Stomach (tissue), 9 donors: ENCODE measurements around the gene TTC34. TPM values are rescaled to one million over a fixed set of nuclear protein-coding genes. Genes with fewer than 3 reads are reported as not detected.

Experiments used
- DNase-seq, 2 donors: peaks; one replicate each; pipeline versions ENCODE4 v3.0.0 to v3.0.0-alpha.2; 2013 to 2019
- H3K27ac ChIP-seq, 5 donors: fragments of 200-600 bp in 4 of 5; sonication (generic) in 4 of 5; one replicate each; pipeline ENCODE4 v1.5.1; 2013 to 2019; ENCODE audit warnings: mild to moderate bottlenecking in 1 of 5, moderate library complexity in 1 of 5
- H3K27me3 ChIP-seq, 3 donors: fragments of 200-600 bp; sonication (generic); one replicate each; pipeline ENCODE4 v1.5.1; 2017 to 2019; ENCODE audit warnings: mixed run types in 1 of 3
- H3K36me3 ChIP-seq, 4 donors: fragments of 200-600 bp; sonication (generic); 1 replicate in 3 of 4; 2 replicates in 1 of 4; pipeline ENCODE4 v1.5.1; 2016 to 2019
- H3K4me1 ChIP-seq, 4 donors: fragments of 200-600 bp; sonication (generic); one replicate each; pipeline ENCODE4 v1.5.1; 2016 to 2019
- H3K4me3 ChIP-seq, 4 donors: fragments of 200-600 bp; sonication (generic) in 3 of 4; one replicate each; pipeline ENCODE4 v1.5.1; 2016 to 2019; ENCODE audit warnings: mild to moderate bottlenecking in 1 of 4
- H3K9me3 ChIP-seq, 4 donors: fragments of 200-600 bp; sonication (generic); one replicate each; pipeline ENCODE4 v1.5.1; 2016 to 2019
- EP300 ChIP-seq: sonication (generic); formaldehyde crosslinking; IDR thresholded peaks from one replicate; pipeline ENCODE4 v1.6.1; 2017; ENCODE audit warnings: antibody characterized with exemption
- POLR2A ChIP-seq, 4 donors: fragments of 450-650 bp; IDR thresholded peaks; one replicate each; pipeline ENCODE4 v1.6.1; 2016; ENCODE audit warnings: antibody characterized with exemption in 4 of 4, control low read depth in 2 of 4, mild to moderate bottlenecking in 1 of 4, moderate library complexity in 1 of 4
- POLR2AphosphoS5 ChIP-seq, 3 donors: sonication (generic); formaldehyde crosslinking; IDR thresholded peaks; one replicate each; pipeline ENCODE4 v1.6.1; 2016; ENCODE audit warnings: antibody characterized with exemption in 3 of 3
- WGBS, 5 donors: extraction: QIAGEN DNeasy Blood & Tissue Kit in 3 of 5; methylation state at CpG; one replicate each; pipeline versions ENCODE4 v1.1.5 to v1.1.7; 2013 to 2018; 5-methylcytosine and 5-hydroxymethylcytosine counted together
- intact Hi-C: fragments of 100-400 bp; cut with DNase I; formaldehyde crosslinking; loops from one replicate; pipeline ENCODE4 v1.15.1; 2023; ENCODE audit warnings: low total_unique reads
- polyA plus RNA-seq, 3 donors: library from polyadenylated mRNA; stranded (reverse); fragments of 200-250 nt; gene quantifications; one replicate each; pipeline ENCODE4 v1.2.3, GENCODE V29; 2013
- total RNA-seq, 5 donors: library from RNA; depleted of rRNA; stranded (reverse); fragments of >200 nt; gene quantifications; one replicate each; pipeline versions ENCODE4 v1.1.0 to v1.2.3, GENCODE V29; 2014 to 2016
- TF ChIP-seq, protein P1 (sequence below), 7 experiments: fragments of 450-650 bp in 4 of 7; fragments of 200-600 bp in 3 of 7; sonication (generic) in 3 of 7; IDR thresholded peaks; one replicate each; pipeline ENCODE4 v1.5.1; 2016 to 2019; ENCODE audit warnings: antibody characterized with exemption in 7 of 7, control low read depth in 2 of 7, mild to moderate bottlenecking in 1 of 7
- donor health status: healthy with polysubstance abuse.
- donor health status: Bipolar disorder and iron deficiency.
- donor health status: healthy.

TTC34 gene
- total and polyA plus RNA-seq, 8 donors = 0.06 to 1.3 (median 0.33) TPM; not detected in 2

DNA sequence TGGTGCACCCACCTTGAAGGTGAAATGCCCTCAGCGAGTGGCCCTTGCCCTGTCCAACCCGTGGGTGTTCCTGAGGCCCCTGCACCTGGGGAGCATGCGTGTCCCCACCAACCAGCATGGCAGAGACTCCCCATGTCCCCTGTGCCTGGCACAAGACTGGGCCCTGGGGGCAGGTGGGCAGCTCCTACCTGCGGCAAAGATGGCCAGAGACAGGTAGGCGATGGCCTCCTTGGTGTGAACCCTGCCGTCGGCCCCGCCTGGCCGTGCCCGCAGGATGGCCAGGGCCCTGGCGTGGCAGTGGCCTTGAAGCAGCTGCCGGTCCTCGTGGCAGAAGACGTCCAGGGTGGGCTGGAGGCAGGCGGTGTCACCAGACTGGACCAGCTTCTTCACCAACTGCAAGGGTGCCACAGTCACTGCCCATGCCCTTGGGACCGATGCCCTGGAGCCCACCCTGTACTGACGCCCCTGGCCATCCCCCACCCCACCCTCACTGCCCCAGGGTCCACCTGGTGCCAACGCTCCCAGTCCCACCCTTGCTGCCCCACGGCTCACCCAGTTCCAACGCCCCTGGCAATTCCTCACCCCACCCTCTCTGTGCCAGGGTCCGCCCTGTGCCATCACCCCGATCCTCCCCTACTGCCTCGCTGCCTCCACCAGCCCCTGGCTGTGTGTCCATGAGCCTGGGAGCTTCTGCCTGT is 15.7 kb downstream of the TTC34 start:
- Histone ChIP-seq H3K27ac (no peak overlapping the region), H3K4me1 (peaks cover 0 to 8% (median 3%) of the 10 kb centered on the region in 4 donors), H3K9me3 (peaks cover 7 to 27% (median 22%) of the 10 kb centered on the region in 4 donors), H3K27me3 (peaks cover 12 to 70% (median 33%) of the 10 kb centered on the region in 3 donors), H3K4me3 (no peak overlapping the region), H3K36me3 (no peaks in the 10 kb centered on the region)
- intact Hi-C loops = no loop called here
- TF ChIP-seq EP300 = no peak
- 74 to 89% (median 86%) methylated on average over 8 to 23 of the region's 23 CpGs for WGBS, 5 donors
- DNase-seq = peak in 1 of 2 donors; percentile 19

DNA sequence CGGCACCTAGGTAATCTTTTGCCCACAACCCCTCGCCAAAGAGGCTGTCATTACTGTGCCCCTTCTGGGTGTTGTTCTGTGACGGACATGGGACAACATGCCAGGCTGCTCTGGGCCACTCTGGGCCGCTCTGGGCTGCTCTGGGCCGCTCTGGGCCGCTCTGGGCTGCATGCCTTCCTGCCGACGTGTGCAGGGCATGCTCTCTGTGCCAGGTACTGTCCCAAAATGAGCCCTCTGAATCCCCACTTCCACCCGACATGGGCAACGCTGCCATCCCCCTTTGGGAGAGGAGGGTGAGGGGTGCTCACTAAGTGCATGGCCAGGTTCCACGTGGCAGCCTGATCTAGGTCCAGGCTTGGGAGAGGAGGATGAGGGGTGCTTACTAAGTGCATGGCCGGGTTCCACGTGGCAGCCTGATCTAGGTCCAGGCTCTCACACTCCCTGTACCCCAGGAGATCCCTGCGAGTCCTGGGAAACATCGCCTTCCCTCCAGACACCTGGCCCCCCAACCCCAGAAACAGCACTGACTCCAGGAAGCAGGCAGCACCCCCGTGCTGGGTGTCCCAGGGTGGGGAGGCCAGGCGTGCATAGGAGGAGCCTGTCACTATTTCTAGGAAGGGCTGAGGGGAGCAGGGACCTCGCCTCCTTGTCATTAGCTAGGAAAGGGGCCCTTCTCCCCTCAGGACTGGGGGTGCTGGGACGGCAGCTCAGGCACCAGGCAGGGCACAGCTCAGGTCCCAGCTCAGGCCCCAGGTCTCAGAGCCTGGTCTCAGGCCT is 16.5 kb downstream of the TTC34 start:
- TF ChIP-seq EP300 (no peak), POLR2AphosphoS5 (IDR thresholded peaks at IDR 0.05) (no peak), POLR2A (IDR thresholded peaks at IDR 0.05) (no peak)
- TF ChIP-seq, protein P1, sequence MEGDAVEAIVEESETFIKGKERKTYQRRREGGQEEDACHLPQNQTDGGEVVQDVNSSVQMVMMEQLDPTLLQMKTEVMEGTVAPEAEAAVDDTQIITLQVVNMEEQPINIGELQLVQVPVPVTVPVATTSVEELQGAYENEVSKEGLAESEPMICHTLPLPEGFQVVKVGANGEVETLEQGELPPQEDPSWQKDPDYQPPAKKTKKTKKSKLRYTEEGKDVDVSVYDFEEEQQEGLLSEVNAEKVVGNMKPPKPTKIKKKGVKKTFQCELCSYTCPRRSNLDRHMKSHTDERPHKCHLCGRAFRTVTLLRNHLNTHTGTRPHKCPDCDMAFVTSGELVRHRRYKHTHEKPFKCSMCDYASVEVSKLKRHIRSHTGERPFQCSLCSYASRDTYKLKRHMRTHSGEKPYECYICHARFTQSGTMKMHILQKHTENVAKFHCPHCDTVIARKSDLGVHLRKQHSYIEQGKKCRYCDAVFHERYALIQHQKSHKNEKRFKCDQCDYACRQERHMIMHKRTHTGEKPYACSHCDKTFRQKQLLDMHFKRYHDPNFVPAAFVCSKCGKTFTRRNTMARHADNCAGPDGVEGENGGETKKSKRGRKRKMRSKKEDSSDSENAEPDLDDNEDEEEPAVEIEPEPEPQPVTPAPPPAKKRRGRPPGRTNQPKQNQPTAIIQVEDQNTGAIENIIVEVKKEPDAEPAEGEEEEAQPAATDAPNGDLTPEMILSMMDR (IDR thresholded peaks at IDR 0.05) = no peak
- WGBS, 5 donors = 70 to 76% (median 73%) methylated on average over 12 to 19 of the region's 19 CpGs
- Histone ChIP-seq H3K36me3 (no peaks in the 10 kb centered on the region), H3K27ac (no peak overlapping the region), H3K4me3 (no peak overlapping the region), H3K4me1 (peaks cover 0 to 8% (median 3%) of the 10 kb centered on the region in 4 donors), H3K27me3 (peaks cover 8 to 63% (median 26%) of the 10 kb centered on the region in 3 donors), H3K9me3 (peaks cover 7 to 32% (median 29%) of the 10 kb centered on the region in 4 donors)
- no peak for DNase-seq
- intact Hi-C loops = no loop called here

DNA sequence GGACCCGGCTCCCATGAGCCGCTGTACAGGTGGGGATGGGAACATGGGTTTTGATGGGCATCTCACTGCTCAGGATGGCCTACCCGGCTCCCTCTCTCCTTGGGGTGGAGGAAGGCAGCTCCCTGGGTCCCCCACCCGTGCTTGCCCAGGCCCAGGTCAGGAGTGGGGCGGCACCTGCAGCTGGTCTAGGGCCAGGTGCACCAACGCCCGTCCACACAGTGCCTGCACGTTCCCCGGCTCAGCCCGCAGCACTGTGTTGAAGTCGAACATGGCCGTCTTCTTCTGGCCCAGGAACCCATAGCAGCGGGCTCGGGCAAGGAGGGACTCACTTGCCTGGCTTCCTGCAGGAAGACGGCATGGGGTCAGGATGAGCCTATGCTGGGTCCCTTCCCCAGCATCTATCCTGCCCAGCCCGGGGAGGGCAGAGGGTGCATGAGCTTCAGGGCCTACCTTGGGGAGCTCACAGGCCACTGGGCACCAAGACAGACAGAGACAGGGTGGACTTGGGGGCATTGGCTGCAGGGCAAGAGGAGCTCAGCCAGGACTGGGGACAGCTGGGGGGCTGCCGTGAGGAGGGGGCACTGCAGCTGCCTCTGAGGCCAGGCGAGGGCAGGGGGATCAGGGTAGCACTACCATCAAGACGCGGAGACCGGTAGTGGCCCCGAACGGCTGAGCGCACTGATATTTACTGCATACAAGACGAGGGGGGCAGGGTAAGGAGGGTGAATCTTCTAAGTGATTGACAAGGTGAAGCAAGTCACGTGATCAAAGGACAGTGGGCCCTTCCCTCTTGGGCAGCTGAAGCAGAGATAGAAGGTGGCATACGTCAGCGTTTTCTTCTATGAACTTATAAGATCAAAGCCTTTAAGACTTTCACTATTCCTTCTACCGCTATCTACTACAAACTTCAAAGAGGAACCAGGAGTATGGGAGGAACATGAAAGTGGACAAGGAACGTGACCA is 17.8 kb downstream of the TTC34 start:
- 79 to 85% (median 83%) methylated on average over 22 to 30 of the region's 30 CpGs for WGBS, 5 donors

DNA sequence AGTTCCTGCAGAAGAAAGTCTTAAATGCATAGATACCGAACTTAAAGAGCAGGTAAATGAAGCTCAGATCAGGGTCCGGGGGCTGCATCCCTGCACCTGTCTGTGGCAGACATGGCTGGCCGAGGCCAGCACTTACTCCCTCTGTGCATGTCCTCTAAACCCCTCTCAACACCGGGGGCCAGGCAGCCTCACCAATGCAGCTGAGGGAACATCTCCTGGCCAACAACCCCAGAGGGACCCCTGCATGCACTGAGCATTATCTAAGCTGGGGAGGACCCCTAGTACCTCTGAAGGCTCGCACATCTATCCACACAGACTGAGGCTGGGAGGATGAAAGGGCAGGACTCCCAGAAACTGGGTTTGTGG is 18.4 kb downstream of the TTC34 start:
- intact Hi-C loops = no loop called here
- TF ChIP-seq POLR2AphosphoS5 (IDR thresholded peaks at IDR 0.05) (no peak), EP300 (no peak), POLR2A (IDR thresholded peaks at IDR 0.05) (no peak)
- TF ChIP-seq, protein P1 (IDR thresholded peaks at IDR 0.05) = no peak
- H3K9me3 ChIP-seq = peaks cover 7 to 36% (median 29%) of the 10 kb centered on the region in 4 donors
- H3K27me3 ChIP-seq = peaks cover 0 to 58% (median 13%) of the 10 kb centered on the region in 3 donors
- no peak for DNase-seq
- 79 to 85% (median 83%) methylated on average over 5 of the region's 5 CpGs for WGBS, 5 donors
- H3K4me1 ChIP-seq = no peaks in the 10 kb centered on the region
- H3K4me3 ChIP-seq = no peak overlapping the region
- H3K36me3 ChIP-seq = no peaks in the 10 kb centered on the region
- H3K27ac ChIP-seq = no peak overlapping the region

More for the DNA sequence above, 17.8 kb downstream of the TTC34 start:
- TF ChIP-seq POLR2A (IDR thresholded peaks at IDR 0.05) (no peak), EP300 (no peak), POLR2AphosphoS5 (IDR thresholded peaks at IDR 0.05) (no peak)
- TF ChIP-seq, protein P1 (IDR thresholded peaks at IDR 0.05) = no peak
- no peaks in the 10 kb centered on the region for H3K36me3 ChIP-seq
- no peaks in the 10 kb centered on the region for H3K4me1 ChIP-seq
- intact Hi-C loops = no loop called here
- peaks cover 0 to 60% (median 16%) of the 10 kb centered on the region in 3 donors for H3K27me3 ChIP-seq
- no peak for DNase-seq
- H3K9me3 ChIP-seq = peaks cover 7 to 36% (median 29%) of the 10 kb centered on the region in 4 donors
- H3K4me3 ChIP-seq = no peak overlapping the region
- no peak overlapping the region for H3K27ac ChIP-seq
